WTC11 (cell line): ENCODE data around the gene UQCRFS1. TPM values are rescaled to one million over a fixed set of nuclear protein-coding genes. Genes with fewer than 3 reads are reported as not detected.
A peak's percentile ranks its signal among the peaks of the same experiment; 100 is the strongest.

Experiments used
- ATAC-seq: fragments of 200-7000 bp; cut with Tn5 transposase; 2 replicates; pipeline ENCODE4 v1.10.0; 2021; ENCODE audit warnings: mild to moderate bottlenecking, moderate library complexity
- CTCF ChIA-PET: fragments of 300-600 bp; sonication (Branson Sonifier 250); formaldehyde crosslinking; loops from one replicate; lab custom pipeline; 2021; ENCODE audit warnings: antibody characterized with exemption; lab: Charles Lee
- POLR2A ChIA-PET: fragments of 350-600 bp; sonication (Branson Sonifier 250); formaldehyde crosslinking; loops from one replicate; lab custom pipeline; 2021; ENCODE audit warnings: antibody characterized with exemption; lab: Charles Lee
- DNase-seq: peaks from one replicate; pipeline ENCODE4 v3.0.0; 2021; ENCODE audit warnings: low spot score
- H3K27ac Mint-ChIP-seq: 2 replicates; pipeline ENCODE4 v1.8.0; 2021; ENCODE audit warnings: mixed read lengths
- H3K27me3 Mint-ChIP-seq: 2 replicates; pipeline ENCODE4 v1.8.0; 2021; ENCODE audit warnings: low read depth, mild to moderate bottlenecking, moderate library complexity, mixed read lengths
- H3K36me3 Mint-ChIP-seq: 2 replicates; pipeline ENCODE4 v1.8.0; 2021; ENCODE audit warnings: mixed read lengths
- H3K4me1 Mint-ChIP-seq: 2 replicates; pipeline ENCODE4 v1.8.0; 2022; ENCODE audit warnings: mixed read lengths
- H3K4me3 Mint-ChIP-seq: 2 replicates; pipeline ENCODE4 v1.8.0; 2021; ENCODE audit warnings: mild to moderate bottlenecking, moderate library complexity, mixed read lengths
- H3K9me3 Mint-ChIP-seq: 2 replicates; pipeline ENCODE4 v1.8.0; 2021; ENCODE audit warnings: mixed read lengths
- ARID4B ChIP-seq: sonication (generic); formaldehyde crosslinking; IDR thresholded peaks from 2 replicates; pipeline ENCODE4 v1.8.0; 2023; ENCODE audit warnings: missing genetic modification reagents, mild to moderate bottlenecking, borderline replicate concordance
- ATF1 ChIP-seq: sonication (generic); formaldehyde crosslinking; IDR thresholded peaks from 2 replicates; pipeline ENCODE4 v1.8.1; 2023; ENCODE audit warnings: mild to moderate bottlenecking, moderate library complexity, missing genetic modification reagents
- ATF2 ChIP-seq: sonication (generic); formaldehyde crosslinking; IDR thresholded peaks from 2 replicates; pipeline ENCODE4 v1.8.1; 2022; ENCODE audit warnings: low read depth, missing genetic modification reagents, borderline replicate concordance
- ESRRA ChIP-seq: sonication (generic); formaldehyde crosslinking; IDR thresholded peaks from 2 replicates; pipeline ENCODE4 v1.8.1; 2022; ENCODE audit warnings: mild to moderate bottlenecking, missing genetic modification reagents, borderline replicate concordance
- FOXJ3 ChIP-seq: sonication (generic); formaldehyde crosslinking; IDR thresholded peaks from 2 replicates; pipeline ENCODE4 v1.9.0; 2021; ENCODE audit warnings: missing genetic modification reagents, mild to moderate bottlenecking, borderline replicate concordance
- FOXK1 ChIP-seq: sonication (generic); formaldehyde crosslinking; IDR thresholded peaks from 2 replicates; pipeline ENCODE4 v1.8.0; 2022; ENCODE audit warnings: mild to moderate bottlenecking, moderate library complexity, missing genetic modification reagents
- MXD4 ChIP-seq: fragments of 250-450 bp; sonication (Bioruptor Pico); IDR thresholded peaks from 2 replicates; pipeline ENCODE4 v1.8.0; 2021; ENCODE audit warnings: mild to moderate bottlenecking, moderate library complexity, borderline replicate concordance
- NFATC4 ChIP-seq: fragments of 250-450 bp; sonication (Bioruptor Pico); IDR thresholded peaks from 2 replicates; pipeline ENCODE4 v1.9.0; 2021; ENCODE audit warnings: mild to moderate bottlenecking
- OVOL2 ChIP-seq: fragments of 250-450 bp; sonication (Bioruptor Pico); IDR thresholded peaks from 2 replicates; pipeline ENCODE4 v1.9.0; 2021; ENCODE audit warnings: mild to moderate bottlenecking, borderline replicate concordance
- PRRX2 ChIP-seq: fragments of 250-450 bp; sonication (Bioruptor Pico); IDR thresholded peaks from 2 replicates; pipeline ENCODE4 v1.8.0; 2021; ENCODE audit warnings: mild to moderate bottlenecking
- SOX15 ChIP-seq: fragments of 250-450 bp; sonication (Bioruptor Pico); IDR thresholded peaks from 2 replicates; pipeline ENCODE4 v1.9.0; 2021; ENCODE audit warnings: mild to moderate bottlenecking
- TCF7 ChIP-seq: sonication (generic); formaldehyde crosslinking; IDR thresholded peaks from 2 replicates; pipeline ENCODE4 v1.8.0; 2022; ENCODE audit warnings: mild to moderate bottlenecking, low read depth, missing genetic modification reagents, moderate library complexity
- USF2 ChIP-seq: sonication (generic); formaldehyde crosslinking; IDR thresholded peaks from 2 replicates; pipeline ENCODE4 v1.8.1; 2023; ENCODE audit warnings: mild to moderate bottlenecking, missing genetic modification reagents, moderate library complexity
- ZNF138 ChIP-seq: sonication (generic); formaldehyde crosslinking; conservative IDR thresholded peaks from 2 replicates; pipeline ENCODE4 v1.8.1; 2022; ENCODE audit warnings: mild to moderate bottlenecking, moderate library complexity, missing genetic modification reagents
- ZNF317 ChIP-seq: sonication (generic); formaldehyde crosslinking; IDR thresholded peaks from 2 replicates; pipeline ENCODE4 v1.8.1; 2023; ENCODE audit warnings: low read depth, mild to moderate bottlenecking, moderate library complexity, missing genetic modification reagents, borderline replicate concordance
- total RNA-seq: library from RNA; stranded (reverse); gene quantifications from 3 replicates; pipeline ENCODE4 v1.2.3, GENCODE V29; 2021
- TF ChIP-seq, protein P1 (sequence below): sonication (generic); formaldehyde crosslinking; IDR thresholded peaks from 2 replicates; pipeline ENCODE4 v1.8.0; 2022; ENCODE audit warnings: mild to moderate bottlenecking, missing genetic modification reagents
- TF ChIP-seq, protein P2 (sequence below): sonication (generic); formaldehyde crosslinking; IDR thresholded peaks from 2 replicates; pipeline ENCODE4 v1.8.1; 2023; ENCODE audit warnings: mild to moderate bottlenecking, missing genetic modification reagents, moderate library complexity
- TF ChIP-seq, protein P3 (sequence below): sonication (generic); formaldehyde crosslinking; IDR thresholded peaks from 2 replicates; pipeline ENCODE4 v1.8.1; 2022; ENCODE audit warnings: missing genetic modification reagents, borderline replicate concordance
- TF ChIP-seq, protein P4 (sequence below): sonication (generic); formaldehyde crosslinking; IDR thresholded peaks from 2 replicates; pipeline ENCODE4 v1.8.1; 2022; ENCODE audit warnings: mild to moderate bottlenecking, missing genetic modification reagents, moderate library complexity, borderline replicate concordance
- TF ChIP-seq, protein P5 (sequence below): sonication (generic); formaldehyde crosslinking; conservative IDR thresholded peaks from 2 replicates; pipeline ENCODE4 v1.8.1; 2022; ENCODE audit warnings: mild to moderate bottlenecking, missing genetic modification reagents

The UQCRFS1 gene
- total RNA-seq, 1 experiment from 2014 or later: 58.2 TPM

DNA sequence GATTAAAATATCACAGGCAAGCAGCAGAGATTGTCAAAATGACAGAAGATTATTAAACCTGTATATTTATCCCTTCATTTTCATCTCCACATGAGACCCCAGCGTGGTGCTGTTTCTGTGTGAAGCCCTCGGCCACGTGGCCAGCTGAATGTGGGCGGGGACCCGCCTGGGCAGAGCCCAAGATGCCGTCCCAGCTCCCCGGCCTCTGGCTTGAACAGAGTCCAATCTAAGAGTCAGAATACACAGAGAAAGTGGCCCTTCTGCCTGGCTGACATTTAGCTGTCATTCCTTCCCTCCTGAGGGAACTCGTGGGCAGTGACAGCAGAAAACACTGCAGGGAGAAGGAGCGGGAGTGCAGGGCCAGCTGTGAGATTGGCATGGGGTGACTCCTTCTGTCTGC is 34.9 kb upstream of the UQCRFS1 start:
- Mint-ChIP-seq H3K36me3 (no peaks in the 10 kb centered on the region), H3K9me3 (no peaks in the 10 kb centered on the region), H3K4me3 (no peak overlapping the region), H3K27ac (no peak overlapping the region), H3K27me3 (no peaks in the 10 kb centered on the region; the same call in 1 of the 2 replicates), H3K4me1 (peaks cover 21% of the 10 kb centered on the region)
- ChIA-PET POLR2A (no interaction called here), CTCF (interaction anchor here (0.7 to 4.4 kb wide), 17 partner anchors 11 to 349 kb away, joined by 3 to 40 read pairs (median 4); no protein-coding TSS in a partner anchor)
- no peak for ATAC-seq
- no peak for TF ChIP-seq FOXJ3 (CRISPR knock-in tag)
- TF ChIP-seq, protein P1, sequence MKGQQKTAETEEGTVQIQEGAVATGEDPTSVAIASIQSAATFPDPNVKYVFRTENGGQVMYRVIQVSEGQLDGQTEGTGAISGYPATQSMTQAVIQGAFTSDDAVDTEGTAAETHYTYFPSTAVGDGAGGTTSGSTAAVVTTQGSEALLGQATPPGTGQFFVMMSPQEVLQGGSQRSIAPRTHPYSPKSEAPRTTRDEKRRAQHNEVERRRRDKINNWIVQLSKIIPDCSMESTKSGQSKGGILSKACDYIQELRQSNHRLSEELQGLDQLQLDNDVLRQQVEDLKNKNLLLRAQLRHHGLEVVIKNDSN (CRISPR knock-in tag): peak; percentile 43; the same call in 1 of the 2 replicates
- no peak for TF ChIP-seq ARID4B
- no peak for TF ChIP-seq ZNF317 (CRISPR knock-in tag)
- TF ChIP-seq FOXK1 (CRISPR knock-in tag): no peak
- peak; percentile 64 for TF ChIP-seq USF2 (CRISPR knock-in tag)
- TF ChIP-seq MXD4: no peak
- DNase-seq: no peak

- H3K36me3 Mint-ChIP-seq: no peaks in the 10 kb centered on the region
- peaks cover 18% of the 10 kb centered on the region for H3K4me1 Mint-ChIP-seq
- H3K4me3 Mint-ChIP-seq: no peak overlapping the region
- no peak for DNase-seq
- CTCF ChIA-PET: interaction anchor here (0.7 to 4.4 kb wide), 14 partner anchors 12 to 281 kb away, joined by 3 to 40 read pairs (median 4); no protein-coding TSS in a partner anchor
- no peaks in the 10 kb centered on the region; the same call in 1 of the 2 replicates for H3K27me3 Mint-ChIP-seq
- POLR2A ChIA-PET: no interaction called here
- ATAC-seq: no peak
- no peak overlapping the region for H3K27ac Mint-ChIP-seq
- H3K9me3 Mint-ChIP-seq: no peaks in the 10 kb centered on the region
- no peak for TF ChIP-seq OVOL2 (CRISPR knock-in tag)
- no peak for TF ChIP-seq TCF7 (CRISPR knock-in tag)
- TF ChIP-seq ESRRA (CRISPR knock-in tag): no peak
- TF ChIP-seq ZNF138 (CRISPR knock-in tag): no peak
- no peak for TF ChIP-seq NFATC4
- no peak for TF ChIP-seq ATF2 (CRISPR knock-in tag)
- TF ChIP-seq, protein P2, sequence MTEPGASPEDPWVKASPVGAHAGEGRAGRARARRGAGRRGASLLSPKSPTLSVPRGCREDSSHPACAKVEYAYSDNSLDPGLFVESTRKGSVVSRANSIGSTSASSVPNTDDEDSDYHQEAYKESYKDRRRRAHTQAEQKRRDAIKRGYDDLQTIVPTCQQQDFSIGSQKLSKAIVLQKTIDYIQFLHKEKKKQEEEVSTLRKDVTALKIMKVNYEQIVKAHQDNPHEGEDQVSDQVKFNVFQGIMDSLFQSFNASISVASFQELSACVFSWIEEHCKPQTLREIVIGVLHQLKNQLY: no peak
- TF ChIP-seq, protein P3, sequence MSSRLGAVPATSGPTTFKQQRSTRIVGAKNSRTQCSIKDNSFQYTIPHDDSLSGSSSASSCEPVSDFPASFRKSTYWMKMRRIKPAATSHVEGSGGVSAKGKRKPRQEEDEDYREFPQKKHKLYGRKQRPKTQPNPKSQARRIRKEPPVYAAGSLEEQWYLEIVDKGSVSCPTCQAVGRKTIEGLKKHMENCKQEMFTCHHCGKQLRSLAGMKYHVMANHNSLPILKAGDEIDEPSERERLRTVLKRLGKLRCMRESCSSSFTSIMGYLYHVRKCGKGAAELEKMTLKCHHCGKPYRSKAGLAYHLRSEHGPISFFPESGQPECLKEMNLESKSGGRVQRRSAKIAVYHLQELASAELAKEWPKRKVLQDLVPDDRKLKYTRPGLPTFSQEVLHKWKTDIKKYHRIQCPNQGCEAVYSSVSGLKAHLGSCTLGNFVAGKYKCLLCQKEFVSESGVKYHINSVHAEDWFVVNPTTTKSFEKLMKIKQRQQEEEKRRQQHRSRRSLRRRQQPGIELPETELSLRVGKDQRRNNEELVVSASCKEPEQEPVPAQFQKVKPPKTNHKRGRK (CRISPR knock-in tag): no peak
- TF ChIP-seq, protein P1 (CRISPR knock-in tag): no peak
- TF ChIP-seq, protein P4, sequence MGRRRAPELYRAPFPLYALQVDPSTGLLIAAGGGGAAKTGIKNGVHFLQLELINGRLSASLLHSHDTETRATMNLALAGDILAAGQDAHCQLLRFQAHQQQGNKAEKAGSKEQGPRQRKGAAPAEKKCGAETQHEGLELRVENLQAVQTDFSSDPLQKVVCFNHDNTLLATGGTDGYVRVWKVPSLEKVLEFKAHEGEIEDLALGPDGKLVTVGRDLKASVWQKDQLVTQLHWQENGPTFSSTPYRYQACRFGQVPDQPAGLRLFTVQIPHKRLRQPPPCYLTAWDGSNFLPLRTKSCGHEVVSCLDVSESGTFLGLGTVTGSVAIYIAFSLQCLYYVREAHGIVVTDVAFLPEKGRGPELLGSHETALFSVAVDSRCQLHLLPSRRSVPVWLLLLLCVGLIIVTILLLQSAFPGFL: no peak
- TF ChIP-seq ZNF317 (CRISPR knock-in tag): no peak
- TF ChIP-seq, protein P5, sequence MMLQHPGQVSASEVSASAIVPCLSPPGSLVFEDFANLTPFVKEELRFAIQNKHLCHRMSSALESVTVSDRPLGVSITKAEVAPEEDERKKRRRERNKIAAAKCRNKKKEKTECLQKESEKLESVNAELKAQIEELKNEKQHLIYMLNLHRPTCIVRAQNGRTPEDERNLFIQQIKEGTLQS (CRISPR knock-in tag): no peak
- TF ChIP-seq PRRX2 (CRISPR knock-in tag): no peak
- TF ChIP-seq FOXK1 (CRISPR knock-in tag): no peak
- TF ChIP-seq SOX15 (CRISPR knock-in tag): no peak
- TF ChIP-seq USF2 (CRISPR knock-in tag): no peak
- TF ChIP-seq ATF1 (CRISPR knock-in tag): no peak
- no peak for TF ChIP-seq FOXJ3 (CRISPR knock-in tag)
Measured at GRCh38 chr19:29247471-29247870, 34.5 kb upstream of the UQCRFS1 start.
